Natural killer cell (primary cell): ENCODE data around the gene ACTL7B. TPM values are rescaled to one million over a fixed set of nuclear protein-coding genes. Genes with fewer than 3 reads are reported as not detected.
"Not testable (repeated sequence)": the region's sequence is repeated elsewhere in the genome, so short reads cannot be mapped to it uniquely, and the experiment has no call there.

Source experiments
- ATAC-seq, 3 donors: fragments of 150-1000 bp in 2 of 3; fragments of 200-7000 bp in 1 of 3; cut with Tn5 transposase; 1 replicate in 1 of 3; 2 replicates in 2 of 3; pipeline ENCODE4 v1.10.0; 2021; ENCODE audit warnings: mild to moderate bottlenecking in 2 of 3, moderate library complexity in 2 of 3
- DNase-seq, 2 donors: peaks; one replicate each; pipeline versions ENCODE4 v3.0.0 to v3.0.0-alpha.2; 2013 to 2021; ENCODE audit warnings: mixed read lengths in 1 of 2
- H3K27ac ChIP-seq: one replicate; pipeline ENCODE4 v1.5.1; 2013; ENCODE audit warnings: mild to moderate bottlenecking, low read length
- H3K27me3 ChIP-seq: one replicate; pipeline ENCODE4 v1.6.1; 2013; ENCODE audit warnings: low read length; ENCODE audit not compliant: control insufficient read depth, insufficient read depth
- H3K36me3 ChIP-seq: one replicate; pipeline ENCODE4 v1.6.1; 2013; ENCODE audit warnings: low read length; ENCODE audit not compliant: control insufficient read depth, insufficient read depth
- H3K4me1 ChIP-seq: one replicate; pipeline ENCODE4 v1.6.1; 2013; ENCODE audit warnings: low read length; ENCODE audit not compliant: control insufficient read depth, insufficient read depth
- H3K4me3 ChIP-seq: one replicate; pipeline ENCODE4 v1.5.1; 2013; ENCODE audit warnings: low read length
- H3K9me3 ChIP-seq: one replicate; pipeline ENCODE4 v1.6.1; 2013; ENCODE audit warnings: low read length; ENCODE audit not compliant: control insufficient read depth, insufficient read depth
- H3K27ac Mint-ChIP-seq, 2 donors: one replicate each; pipeline ENCODE4 v1.8.0; 2022; ENCODE audit warnings: mild to moderate bottlenecking in 2 of 2, mixed read lengths in 2 of 2, moderate library complexity in 1 of 2
- H3K27me3 Mint-ChIP-seq, 2 donors: one replicate each; pipeline ENCODE4 v1.8.0; 2022; ENCODE audit warnings: low read depth in 2 of 2, mixed read lengths in 2 of 2
- H3K36me3 Mint-ChIP-seq: one replicate; pipeline ENCODE4 v1.8.0; 2022; ENCODE audit warnings: mixed read lengths
- H3K4me1 Mint-ChIP-seq, 2 donors: one replicate each; pipeline ENCODE4 v1.8.0; 2022; ENCODE audit warnings: mixed read lengths in 2 of 2
- H3K4me3 Mint-ChIP-seq: one replicate; pipeline ENCODE4 v1.8.0; 2022; ENCODE audit warnings: mild to moderate bottlenecking, moderate library complexity, mixed read lengths
- H3K9me3 Mint-ChIP-seq, 2 donors: one replicate each; pipeline ENCODE4 v1.8.0; 2022; ENCODE audit warnings: mixed read lengths in 2 of 2
- CTCF ChIP-seq: fragments of 200-600 bp; IDR thresholded peaks from one replicate; pipeline ENCODE4 v1.8.0; 2022; ENCODE audit warnings: antibody characterized with exemption
- whole genome bisulfite sequencing: methylation state at CpG from one replicate; pipeline ENCODE4 v1.1.7; 2013; ENCODE audit warnings: missing lambda C conversion rate; ENCODE audit not compliant: insufficient coverage; 5-methylcytosine and 5-hydroxymethylcytosine counted together
- intact Hi-C: fragments of 100-400 bp; cut with micrococcal nuclease; formaldehyde crosslinking; loops from one replicate; pipeline ENCODE4 v1.14.2; 2022
- total RNA-seq, 4 donors: library from RNA; stranded (reverse); fragments of 120-200 nt in 1 of 4; gene quantifications; one replicate each; pipeline versions ENCODE4 v1.2.3 to v1.2.4, GENCODE V29; 2013 to 2022

ACTL7B gene
- total RNA-seq, 3 donors from 2014 or later (not counting 1 experiment from before 2014, with no cell fraction given), result 0.20 TPM; not detected in 2

- Histone ChIP-seq H3K36me3 (no peaks in the 10 kb centered on the region), H3K27ac (no peak overlapping the region), H3K4me1 (peaks cover 3% of the 10 kb centered on the region), H3K4me3 (peak overlapping the region; percentile 1), H3K9me3 (no peaks in the 10 kb centered on the region), H3K27me3 (no peaks in the 10 kb centered on the region)
- H3K9me3 Mint-ChIP-seq, result no peaks in the 10 kb centered on the region
- DNase-seq (no peak), ATAC-seq (no peak)
- intact Hi-C loops, result no loop called here
- peaks cover 10% of the 10 kb centered on the region in 2 donors for H3K4me1 Mint-ChIP-seq
- H3K27ac Mint-ChIP-seq, result peak overlapping the region in 1 of 2 donors; percentile 52
- peaks cover 0 to 3% of the 10 kb centered on the region in 2 donors for H3K27me3 Mint-ChIP-seq
- H3K4me3 Mint-ChIP-seq, result peak overlapping the region; percentile 17
- H3K36me3 Mint-ChIP-seq, result no peaks in the 10 kb centered on the region
- no peak for TF ChIP-seq CTCF
- WGBS, result 13% methylated on average over 15 of the region's 16 CpGs
Observed at GRCh38 chr9:108842610-108843295, 13.0 kb downstream of the ACTL7B start.

GRCh38 chr9:108839561-108839960 lies 16.2 kb downstream of the ACTL7B start:
- H3K27ac ChIP-seq, intact Hi-C loops, H3K4me3 Mint-ChIP-seq, H3K27me3 Mint-ChIP-seq, H3K36me3 ChIP-seq, H3K27me3 ChIP-seq, H3K9me3 ChIP-seq, H3K36me3 Mint-ChIP-seq, DNase-seq, H3K9me3 Mint-ChIP-seq, ATAC-seq, H3K27ac Mint-ChIP-seq, H3K4me3 ChIP-seq, H3K4me1 ChIP-seq: not testable (repeated sequence)
- peaks cover 16 to 18% of the 10 kb centered on the region in 2 donors for H3K4me1 Mint-ChIP-seq
- WGBS, result 86% methylated on average over 5 of the region's 5 CpGs

GRCh38 chr9:108838017-108838416 lies 17.8 kb downstream of the ACTL7B start:
- no peak overlapping the region for H3K27ac ChIP-seq
- no peak overlapping the region for H3K4me3 ChIP-seq
- H3K9me3 ChIP-seq, result no peaks in the 10 kb centered on the region
- intact Hi-C loops, result no loop called here
- 92% methylated on average over 5 of the region's 6 CpGs for WGBS
- Mint-ChIP-seq H3K27me3 (peaks cover 0 to 3% of the 10 kb centered on the region in 2 donors), H3K4me3 (no peak overlapping the region), H3K9me3 (no peaks in the 10 kb centered on the region), H3K4me1 (peaks cover 15 to 17% of the 10 kb centered on the region in 2 donors), H3K36me3 (no peaks in the 10 kb centered on the region), H3K27ac (no peak overlapping the region)
- peaks cover 3% of the 10 kb centered on the region for H3K4me1 ChIP-seq
- no peak for DNase-seq
- H3K36me3 ChIP-seq, result no peaks in the 10 kb centered on the region
- ATAC-seq, result no peak
- no peak for TF ChIP-seq CTCF
- no peaks in the 10 kb centered on the region for H3K27me3 ChIP-seq

GRCh38 chr9:108837530-108837929 lies 18.3 kb downstream of the ACTL7B start:
- no peaks in the 10 kb centered on the region for H3K9me3 ChIP-seq
- H3K27ac ChIP-seq, result no peak overlapping the region
- H3K4me1 ChIP-seq, result no peaks in the 10 kb centered on the region
- Mint-ChIP-seq H3K9me3 (no peaks in the 10 kb centered on the region), H3K27me3 (peaks cover 0 to 3% of the 10 kb centered on the region in 2 donors), H3K36me3 (no peaks in the 10 kb centered on the region), H3K27ac (no peak overlapping the region), H3K4me1 (peaks cover 10 to 12% of the 10 kb centered on the region in 2 donors), H3K4me3 (no peak overlapping the region)
- ATAC-seq, result no peak
- intact Hi-C loops, result no loop called here
- WGBS, result 89% methylated on average over 3 of the region's 4 CpGs
- DNase-seq, result no peak
- H3K36me3 ChIP-seq, result no peaks in the 10 kb centered on the region
- no peak overlapping the region for H3K4me3 ChIP-seq
- H3K27me3 ChIP-seq, result no peaks in the 10 kb centered on the region
- no peak for TF ChIP-seq CTCF
